NCI-H2029 treated with DMSO at 0.1 percent for 48 hours (cell line): ENCODE results near the gene ASIC4.

Experiments
- DNase-seq: peaks from one replicate; lab custom pipeline; 2025; lab: John Stamatoyannopoulos, UW

ASIC4 gene

GRCh38 chr2:219552382-219553167 is 38.3 kb downstream of the ASIC4 start:
- peak; percentile 35 for DNase-seq

- DNase-seq, result no peak
These were observed 38.8 kb downstream of the ASIC4 start for GRCh38 chr2:219553168-219553417.

GRCh38 chr2:219553463-219553963 is 39.2 kb downstream of the ASIC4 start:
- no peak for DNase-seq

- DNase-seq, result no peak
These were observed 40.1 kb downstream of the ASIC4 start for GRCh38 chr2:219554350-219554749.

- no peak for DNase-seq
These were observed 41.7 kb downstream of the ASIC4 start for GRCh38 chr2:219555956-219556355.

GRCh38 chr2:219556413-219556812 is 42.1 kb downstream of the ASIC4 start:
- DNase-seq, result no peak

- DNase-seq, result no peak
These were observed 43.0 kb downstream of the ASIC4 start for GRCh38 chr2:219557320-219557719.

- no peak for DNase-seq
These were observed 43.8 kb downstream of the ASIC4 start for GRCh38 chr2:219557791-219558785.

- no peak for DNase-seq
These were observed 45.1 kb downstream of the ASIC4 start for GRCh38 chr2:219559156-219559915.

- DNase-seq, result no peak
These were observed 46.0 kb downstream of the ASIC4 start for GRCh38 chr2:219560037-219560892.

- DNase-seq, result no peak
These were observed 46.6 kb downstream of the ASIC4 start for GRCh38 chr2:219560893-219561178.

GRCh38 chr2:219561179-219562048 is 47.1 kb downstream of the ASIC4 start:
- no peak for DNase-seq

- DNase-seq, result no peak
These were observed 48.1 kb downstream of the ASIC4 start for GRCh38 chr2:219562049-219563020.

GRCh38 chr2:219563271-219563928 is 49.1 kb downstream of the ASIC4 start:
- DNase-seq, result no peak

GRCh38 chr2:219565130-219566080 is 51.1 kb downstream of the ASIC4 start:
- DNase-seq, result no peak

- DNase-seq, result no peak
These were observed 52.4 kb downstream of the ASIC4 start for GRCh38 chr2:219566640-219567039.

- no peak for DNase-seq
These were observed 52.8 kb downstream of the ASIC4 start for GRCh38 chr2:219567131-219567530.
